Measurements from ENCODE around the gene DLX2.
A peak's percentile ranks its signal among the peaks of the same experiment; 100 is the strongest.

Gene DLX2

DNA sequence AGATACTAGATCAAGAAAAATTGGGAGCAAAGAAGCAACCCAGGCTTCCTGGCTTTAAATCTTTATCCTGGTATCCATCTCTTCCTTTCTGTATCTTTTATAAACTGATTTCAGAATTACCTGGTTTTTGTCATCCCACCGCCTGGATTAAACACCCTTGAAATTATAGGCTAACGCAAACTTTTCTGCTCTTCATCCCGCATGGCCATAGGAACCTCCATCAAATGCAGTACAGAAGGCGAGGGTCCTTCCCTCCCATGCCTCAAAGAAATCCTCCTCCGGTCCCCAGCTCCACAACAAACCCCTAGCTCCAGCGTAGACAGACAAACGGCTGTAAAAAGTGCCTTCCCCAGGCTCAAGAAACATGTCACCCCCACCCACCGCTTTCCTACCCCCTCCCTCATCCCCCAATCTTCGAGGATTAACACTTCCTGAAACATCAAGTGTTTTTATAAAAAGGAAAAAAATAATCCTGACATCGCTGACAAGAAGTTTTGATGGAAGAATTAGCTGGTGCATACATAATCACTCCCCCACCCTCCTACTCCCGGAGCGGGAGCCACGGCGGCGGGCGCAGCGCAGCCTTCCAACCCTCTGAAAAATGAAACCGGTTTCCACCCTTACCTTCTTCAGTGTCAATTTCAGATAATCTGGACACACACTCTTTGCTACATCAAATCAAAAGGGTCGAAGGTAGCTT lies 9.8 kb downstream of the DLX2 start:
- DNase-seq = no peak

DNA sequence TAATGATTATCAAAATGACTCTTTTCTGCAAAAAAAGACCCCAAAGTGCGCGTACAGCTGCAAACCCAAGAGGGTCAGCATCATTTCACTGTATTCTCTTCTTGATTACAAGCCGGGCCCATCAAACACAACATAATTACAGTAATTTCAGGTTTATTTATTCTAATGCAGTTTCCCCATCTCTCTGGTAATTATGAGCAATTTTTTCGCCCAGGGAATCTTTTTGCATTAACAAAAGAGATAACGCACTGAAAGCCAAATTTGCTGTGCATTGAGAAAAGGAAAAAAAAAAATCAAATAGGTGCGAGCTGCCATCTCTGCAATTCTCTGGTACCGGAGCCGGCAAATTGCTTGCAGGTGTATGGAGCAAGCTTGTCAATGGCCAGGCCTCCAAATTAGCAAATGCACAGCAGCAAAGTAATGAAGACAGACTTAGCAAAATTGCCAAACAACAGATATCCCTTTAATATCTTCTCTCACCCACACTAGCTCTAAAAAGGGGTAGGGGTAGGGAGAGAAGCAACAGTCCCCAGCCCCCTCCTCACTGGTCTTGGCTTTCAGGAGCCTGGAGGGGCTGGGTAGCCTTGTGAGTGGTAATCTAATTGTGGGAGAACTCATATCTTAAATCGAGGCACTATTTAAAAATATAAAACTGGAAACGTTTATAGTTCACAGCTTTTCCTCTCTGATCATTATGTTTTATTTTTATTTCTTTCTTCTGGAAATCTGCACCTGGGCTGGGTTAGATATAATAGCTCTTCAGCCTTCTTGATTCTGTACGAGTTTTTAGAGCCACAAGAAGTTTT lies 10.7 kb downstream of the DLX2 start:
- no peak for DNase-seq

DNA sequence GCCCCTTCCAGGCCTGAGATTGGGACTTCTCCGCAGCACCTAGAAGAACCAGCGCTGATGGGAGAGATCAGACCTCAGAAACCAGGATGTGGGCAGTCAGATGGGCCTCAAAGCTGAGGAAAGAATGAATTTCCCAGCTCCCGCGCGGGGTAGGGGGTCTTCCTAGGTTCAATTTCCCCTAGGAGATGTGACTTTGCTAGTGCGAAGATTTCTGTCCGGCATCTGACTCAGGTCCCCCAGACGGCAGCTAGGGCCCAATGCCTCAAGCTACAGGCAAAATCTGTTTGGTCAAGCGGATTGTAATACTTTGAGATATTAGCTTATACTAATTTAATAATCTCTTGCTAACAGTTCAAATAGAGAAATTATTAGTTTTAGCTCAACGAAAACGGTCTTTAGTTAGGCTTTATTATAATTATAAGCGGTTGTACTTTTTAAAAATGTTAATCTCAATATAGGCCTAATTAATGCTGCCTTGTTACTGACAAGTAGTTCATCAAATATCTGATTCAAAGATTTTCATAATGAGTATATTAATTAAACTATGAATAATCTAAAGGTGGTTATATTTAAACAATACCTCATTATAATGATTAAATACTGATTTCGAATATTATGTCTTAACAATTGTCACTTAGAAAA lies 11.6 kb downstream of the DLX2 start:
- no peak for DNase-seq

DNA sequence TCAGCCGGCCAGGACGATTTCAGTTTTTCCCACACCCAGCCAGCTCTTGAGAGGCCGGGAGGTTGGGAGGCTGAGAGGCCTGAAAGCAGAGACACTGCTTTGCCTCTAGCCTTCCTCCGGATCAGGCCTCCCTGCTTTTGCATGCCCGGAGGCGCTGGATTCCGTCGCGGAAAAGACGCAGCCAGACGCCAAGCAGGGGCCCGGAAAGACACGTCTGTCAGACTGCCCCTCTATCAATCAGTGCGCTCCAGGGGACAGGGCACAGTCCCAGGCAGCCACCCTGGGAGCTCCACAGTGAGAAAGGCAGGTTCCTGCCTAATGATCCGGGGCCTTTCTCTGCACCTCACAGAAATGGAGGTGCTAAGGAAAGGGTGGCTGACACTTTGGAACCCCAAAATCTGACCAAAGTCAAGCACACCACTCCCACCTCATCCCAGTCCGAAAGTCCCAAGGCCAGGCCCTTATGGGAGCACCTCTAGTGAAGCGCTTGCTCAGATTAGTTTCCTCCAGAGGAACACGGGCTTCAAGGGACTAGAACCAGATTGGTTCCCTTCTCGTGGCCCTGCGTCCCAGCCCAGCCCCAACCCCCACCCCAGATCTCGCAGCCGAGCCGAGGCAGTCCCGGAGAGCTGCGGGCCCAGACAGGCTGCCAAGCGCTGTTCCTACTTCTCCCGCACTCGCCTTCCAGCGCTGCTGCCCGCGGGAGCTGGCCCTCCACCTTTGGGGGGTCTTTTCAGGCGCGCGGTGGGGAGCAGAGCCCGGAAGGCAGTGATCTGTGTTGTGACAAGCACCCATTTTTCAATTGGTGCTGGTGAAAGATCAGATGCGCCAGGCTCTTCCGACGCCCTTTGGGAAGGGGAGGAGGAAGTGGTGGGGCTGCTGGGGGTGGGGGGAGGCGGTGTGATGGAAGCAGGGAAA lies 12.4 kb downstream of the DLX2 start:
- no peak for DNase-seq

DNA sequence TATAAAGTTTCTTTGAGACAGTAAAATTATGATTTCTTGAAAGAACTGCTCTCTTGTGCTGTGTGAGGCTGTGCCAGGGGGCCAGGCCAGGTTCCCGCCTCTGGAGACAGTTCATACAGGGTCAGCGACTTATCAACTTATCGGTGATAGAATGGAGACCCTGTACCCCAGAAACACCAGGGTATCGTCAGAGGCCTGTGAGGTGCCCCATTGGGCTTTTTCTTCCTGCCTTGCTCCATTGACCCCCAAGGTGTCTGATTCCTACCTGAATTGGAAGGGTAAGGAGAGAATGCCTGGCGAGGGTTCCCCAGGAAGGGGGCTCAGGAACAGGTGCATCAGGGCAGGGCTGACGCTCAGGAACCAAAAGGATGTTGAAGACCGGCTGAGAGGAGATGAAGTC lies 13.1 kb downstream of the DLX2 start:
- no peak for DNase-seq

DNA sequence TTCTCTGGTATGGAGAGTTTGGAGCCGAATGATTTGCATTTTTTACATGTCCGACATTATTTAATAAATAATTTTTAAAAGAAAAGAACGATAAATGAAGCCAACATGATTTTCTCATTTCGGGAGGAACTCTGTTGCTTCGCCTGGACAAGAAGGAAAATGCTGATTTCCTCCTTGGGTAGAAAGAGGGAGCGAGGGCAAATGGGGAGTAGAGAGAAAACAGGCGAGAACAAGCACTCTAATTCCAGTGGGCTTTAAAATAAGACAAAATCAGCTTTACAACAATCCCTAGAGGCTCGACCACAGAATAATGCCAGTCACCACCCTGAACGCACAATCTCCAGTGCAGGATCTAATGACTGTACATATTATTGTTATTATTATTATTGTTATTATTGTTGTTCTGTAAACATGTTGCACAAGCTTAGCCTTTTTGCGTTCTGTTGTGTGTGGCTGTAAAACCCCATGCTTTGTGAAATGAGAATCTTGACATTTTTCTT lies 13.6 kb downstream of the DLX2 start:
- DNase-seq = no peak

DNA sequence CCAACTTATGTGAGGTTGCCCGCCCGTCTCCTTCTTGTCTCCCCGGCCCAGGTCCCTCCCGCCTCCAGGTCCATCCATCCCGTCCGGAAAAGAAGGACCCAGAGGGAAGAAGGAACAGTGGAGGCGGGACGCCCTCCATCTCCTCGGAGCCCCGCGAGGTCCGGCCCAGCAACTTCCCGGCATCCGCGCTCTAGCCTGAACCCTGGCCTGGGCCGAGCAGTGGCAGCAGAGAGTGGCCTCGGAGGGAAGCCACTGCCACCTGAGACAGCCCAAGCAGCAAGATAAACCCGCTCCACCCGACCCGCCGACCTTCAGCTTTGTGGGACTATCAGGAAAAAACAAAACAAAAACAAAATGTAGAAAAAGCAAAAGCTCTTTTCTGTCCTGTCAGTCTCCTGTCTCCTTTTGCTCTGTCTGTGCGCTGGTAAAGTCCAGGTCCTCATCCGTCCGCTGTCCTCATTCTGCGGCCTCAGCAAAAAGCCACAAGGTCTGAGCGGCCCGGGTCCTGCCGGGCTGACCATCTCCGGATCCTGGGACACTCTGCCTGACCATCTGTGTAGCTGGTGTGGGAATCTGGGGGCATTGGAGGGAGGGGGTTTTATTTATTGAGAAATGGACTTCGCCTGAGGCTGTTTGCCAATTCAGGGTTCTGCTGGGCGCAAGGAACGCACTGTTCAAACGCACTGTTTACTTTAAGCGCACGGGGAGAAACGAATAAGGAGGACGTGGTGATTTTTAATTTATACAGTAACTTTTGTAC lies 14.3 kb downstream of the DLX2 start:
- DNase-seq = no peak

DNA sequence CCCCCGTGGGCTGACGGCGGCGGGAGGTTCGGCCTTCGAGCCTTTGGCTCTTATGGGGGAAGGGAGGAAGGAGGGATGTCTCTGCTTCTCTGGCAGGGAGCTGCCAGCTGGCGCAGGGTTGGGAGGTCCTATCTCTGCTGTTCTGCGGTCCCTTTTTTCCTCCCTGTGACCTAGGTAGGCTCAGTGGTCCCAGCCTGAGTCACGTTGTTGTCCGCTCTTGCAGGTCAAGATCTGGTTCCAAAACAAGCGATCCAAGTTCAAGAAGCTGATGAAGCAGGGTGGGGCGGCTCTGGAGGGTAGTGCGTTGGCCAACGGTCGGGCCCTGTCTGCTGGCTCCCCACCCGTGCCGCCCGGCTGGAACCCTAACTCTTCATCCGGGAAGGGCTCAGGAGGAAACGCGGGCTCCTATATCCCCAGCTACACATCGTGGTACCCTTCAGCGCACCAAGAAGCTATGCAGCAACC lies 14.9 kb downstream of the DLX2 start:
- no peak for DNase-seq

DNA sequence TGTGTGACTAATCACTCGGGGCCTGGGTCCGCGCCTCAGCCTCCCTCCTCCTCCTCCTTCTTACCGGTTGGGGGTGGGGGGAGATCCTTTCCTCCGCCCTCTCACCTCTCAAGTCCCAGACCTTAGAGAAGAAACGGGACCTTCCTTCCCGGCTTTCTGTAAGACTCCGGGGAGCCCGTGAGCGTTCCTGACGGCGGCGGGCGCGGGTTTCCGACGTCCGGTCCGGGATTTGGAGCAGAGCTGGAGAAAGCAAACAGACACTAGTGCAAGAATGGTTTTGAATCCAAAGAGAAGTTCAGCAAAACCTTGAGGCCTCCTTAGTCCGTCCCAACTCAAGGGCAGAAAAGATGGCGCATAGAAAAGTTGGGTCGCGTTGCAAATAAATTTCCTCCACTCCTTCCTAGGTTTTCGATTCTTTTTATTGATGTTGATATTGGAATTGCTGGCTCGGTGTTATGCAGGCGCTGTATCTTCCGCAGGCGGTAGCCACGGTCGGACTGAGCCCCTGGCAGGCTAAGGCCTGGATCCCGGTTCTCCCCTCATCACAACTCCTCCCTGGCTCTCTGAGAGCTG lies 15.4 kb downstream of the DLX2 start:
- no peak for DNase-seq

DNA sequence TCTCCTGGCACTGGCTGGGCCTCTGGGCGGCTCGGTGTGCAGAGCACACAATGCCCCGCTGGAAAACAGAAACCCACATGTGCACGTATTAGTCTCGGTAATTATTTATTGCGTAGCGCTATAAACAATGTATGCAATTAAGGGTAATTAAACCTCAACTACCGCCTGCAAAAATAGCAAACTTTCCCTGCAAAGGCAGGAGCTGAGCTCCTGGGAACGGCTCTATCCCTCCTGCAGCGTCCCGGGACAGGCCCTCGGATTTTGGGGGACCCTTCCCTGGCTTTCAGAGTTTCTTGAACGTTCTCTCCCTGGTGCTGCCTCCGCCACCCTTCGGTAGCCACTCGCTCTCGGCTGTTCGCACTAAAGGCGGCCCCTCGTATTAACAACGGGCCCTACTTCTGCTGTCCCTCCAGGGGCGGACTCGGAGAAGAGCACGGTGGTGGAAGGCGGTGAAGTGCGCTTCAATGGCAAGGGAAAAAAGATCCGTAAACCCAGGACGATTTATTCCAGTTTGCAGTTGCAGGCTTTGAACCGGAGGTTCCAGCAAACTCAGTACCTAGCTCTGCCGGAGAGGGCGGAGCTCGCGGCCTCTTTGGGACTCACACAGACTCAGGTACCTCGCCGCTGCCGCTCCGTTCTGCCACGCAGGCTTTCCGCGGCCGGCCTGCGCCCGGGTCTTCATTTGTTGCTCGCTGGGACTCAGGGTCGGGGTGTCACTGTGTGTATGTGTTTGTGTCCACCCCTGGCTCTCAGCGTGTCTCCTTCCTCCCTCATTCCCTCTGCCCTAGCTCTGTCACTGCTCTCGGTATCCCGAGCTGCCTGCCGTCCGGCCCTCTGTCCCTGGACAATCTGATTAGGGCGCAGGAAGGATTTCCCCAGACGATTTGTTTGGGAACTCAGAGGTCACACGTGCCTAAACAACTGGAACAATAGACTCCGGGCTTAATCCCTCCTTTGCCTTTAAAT lies 16.2 kb downstream of the DLX2 start:
- no peak for DNase-seq

DNA sequence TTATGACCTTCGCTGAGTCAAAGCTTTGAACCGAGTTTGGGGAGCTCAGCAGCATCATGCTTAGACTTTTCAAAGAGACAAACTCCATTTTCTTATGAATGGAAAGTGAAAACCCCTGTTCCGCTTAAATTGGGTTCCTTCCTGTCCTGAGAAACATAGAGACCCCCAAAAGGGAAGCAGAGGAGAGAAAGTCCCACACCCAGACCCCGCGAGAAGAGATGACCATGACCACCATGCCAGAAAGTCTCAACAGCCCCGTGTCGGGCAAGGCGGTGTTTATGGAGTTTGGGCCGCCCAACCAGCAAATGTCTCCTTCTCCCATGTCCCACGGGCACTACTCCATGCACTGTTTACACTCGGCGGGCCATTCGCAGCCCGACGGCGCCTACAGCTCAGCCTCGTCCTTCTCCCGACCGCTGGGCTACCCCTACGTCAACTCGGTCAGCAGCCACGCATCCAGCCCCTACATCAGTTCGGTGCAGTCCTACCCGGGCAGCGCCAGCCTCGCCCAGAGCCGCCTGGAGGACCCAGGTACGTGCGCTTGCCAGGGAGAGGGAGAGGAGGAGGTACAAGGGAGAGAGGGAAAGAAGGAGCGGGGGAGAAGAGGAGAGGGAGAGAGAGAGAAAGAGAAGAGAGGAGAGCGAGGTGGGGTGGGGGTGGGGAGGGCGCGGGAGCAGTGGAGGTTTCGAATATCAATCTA lies 17.1 kb downstream of the DLX2 start, which contains the start of gene DLX1:
TSS of gene DLX1 (plus strand) at position 48 of the 700 bp plus-strand sequence. CDS start at position 219, 171 bp downstream.
- DNase-seq = no peak

DNA sequence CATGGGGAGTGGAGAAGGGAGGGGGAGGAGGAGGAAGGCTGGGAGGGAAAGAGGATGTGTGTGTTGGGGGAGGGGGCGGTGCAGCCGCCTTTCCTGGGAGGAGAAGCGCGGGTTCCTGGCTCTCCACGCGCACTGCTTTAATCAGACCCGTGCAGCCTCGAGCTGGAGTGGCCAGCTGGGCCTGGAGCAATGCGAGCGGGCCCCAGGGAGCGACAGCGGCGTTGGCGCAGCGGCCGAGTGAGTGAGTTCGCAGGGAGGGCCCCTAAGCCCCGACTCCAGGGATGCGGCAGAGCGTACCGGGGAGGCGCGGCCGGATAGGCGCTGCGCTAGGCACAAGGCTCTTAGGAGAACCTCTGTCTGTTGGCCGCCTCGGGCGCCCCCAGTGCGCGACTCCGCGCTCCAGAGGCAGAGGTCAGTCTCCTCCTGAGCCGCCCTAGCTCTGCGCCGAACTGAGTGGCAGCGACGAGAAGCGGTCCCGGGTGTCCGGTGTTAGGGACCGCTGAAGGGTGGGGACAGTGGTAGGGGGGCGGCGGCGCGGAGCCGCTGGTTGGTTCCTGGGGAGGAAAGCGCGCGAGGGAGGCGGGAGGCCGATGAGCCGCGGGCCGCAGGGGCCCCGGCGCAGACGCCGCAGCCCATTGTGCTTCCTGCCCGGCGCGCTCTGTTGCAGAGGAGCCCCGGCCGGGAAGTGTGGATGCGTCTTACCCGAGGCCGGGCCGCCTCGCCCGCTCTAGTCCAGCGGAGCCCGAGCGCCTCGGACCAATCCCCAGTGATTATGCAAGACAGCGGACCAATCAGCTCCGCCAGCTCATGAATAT lies 17.8 kb downstream of the DLX2 start:
- DNase-seq = peak; percentile 97

DNA sequence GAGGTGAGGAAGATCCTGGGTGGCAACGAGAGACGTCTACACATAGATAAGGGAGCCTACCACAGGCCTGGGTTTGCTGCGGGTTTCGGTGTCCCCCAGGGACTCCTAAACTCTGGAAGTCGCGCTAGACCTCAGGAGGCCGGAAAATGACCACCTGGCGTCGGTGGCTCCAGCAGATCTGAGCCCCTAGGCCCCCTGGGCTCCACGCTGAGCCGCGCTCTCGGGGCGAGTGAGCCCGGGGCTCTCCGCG lies 18.4 kb downstream of the DLX2 start:
- DNase-seq = no peak

DNA sequence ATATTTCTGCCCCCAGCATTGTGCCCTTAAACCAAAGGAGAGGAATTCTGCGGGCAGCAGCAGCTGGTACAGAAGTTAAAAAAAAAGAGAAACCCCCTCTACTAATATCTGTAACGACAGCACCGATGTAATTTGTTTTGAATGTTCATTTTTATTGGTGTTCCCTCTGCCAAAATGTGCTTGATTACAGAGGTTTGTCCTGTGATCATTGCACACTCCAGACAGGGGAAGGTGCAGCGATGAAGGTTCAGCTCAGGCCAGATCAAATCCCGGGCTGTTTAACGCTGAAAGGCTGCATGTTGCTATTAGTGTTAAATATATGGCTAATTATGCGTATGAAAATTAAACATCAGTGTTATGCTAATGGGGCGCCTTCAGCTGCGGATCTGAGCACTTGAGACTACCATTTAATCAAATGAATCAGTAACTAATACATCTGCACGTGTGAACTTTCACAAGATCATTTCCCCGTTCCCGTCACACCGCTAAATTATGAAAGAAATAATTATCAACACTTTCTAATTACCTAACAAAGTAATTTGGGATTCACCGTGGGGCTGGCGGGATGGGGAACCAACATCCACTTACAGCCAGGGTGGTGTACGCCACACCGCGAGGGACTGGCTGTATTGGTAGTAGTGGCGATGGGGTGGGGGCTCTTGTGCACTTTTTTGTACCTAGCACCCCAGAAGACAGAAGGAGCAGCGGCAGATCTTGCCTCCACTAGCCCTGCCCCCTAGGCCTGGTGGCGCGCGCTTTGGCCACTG lies 18.9 kb downstream of the DLX2 start:
- DNase-seq = no peak

DNA sequence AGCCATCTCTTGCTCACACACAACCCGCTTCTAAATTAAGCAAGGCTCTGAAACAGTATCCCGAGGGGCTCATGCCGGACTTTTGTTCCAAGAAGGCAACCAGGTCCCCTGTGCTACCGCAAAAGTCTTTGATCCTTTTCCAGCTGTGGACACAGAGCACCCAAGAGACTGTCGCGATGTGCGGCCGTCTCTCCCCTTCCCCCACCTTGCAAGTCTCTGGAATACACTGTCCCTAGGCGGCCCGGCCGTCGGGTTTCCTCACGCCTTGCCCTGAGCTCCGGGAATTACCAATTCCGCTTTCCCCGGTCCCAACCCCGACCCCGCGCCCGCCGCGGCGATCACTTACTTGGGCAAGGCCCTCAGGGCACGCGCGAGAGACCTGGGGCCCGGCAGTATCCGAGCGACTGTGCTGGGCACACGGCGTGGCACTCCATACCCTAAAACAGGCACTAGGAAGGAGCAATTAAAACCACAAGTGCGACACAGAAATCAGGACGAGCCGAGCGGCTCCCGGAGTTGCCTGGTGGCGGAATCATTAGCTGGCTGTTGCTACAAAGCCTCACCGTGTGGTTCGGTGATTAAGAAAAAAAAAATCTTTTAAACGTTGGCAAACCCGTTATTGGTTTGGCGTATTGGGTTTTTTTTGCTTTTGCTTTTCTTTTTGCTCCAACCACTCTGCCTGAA lies 19.6 kb downstream of the DLX2 start:
- no peak for DNase-seq

DNA sequence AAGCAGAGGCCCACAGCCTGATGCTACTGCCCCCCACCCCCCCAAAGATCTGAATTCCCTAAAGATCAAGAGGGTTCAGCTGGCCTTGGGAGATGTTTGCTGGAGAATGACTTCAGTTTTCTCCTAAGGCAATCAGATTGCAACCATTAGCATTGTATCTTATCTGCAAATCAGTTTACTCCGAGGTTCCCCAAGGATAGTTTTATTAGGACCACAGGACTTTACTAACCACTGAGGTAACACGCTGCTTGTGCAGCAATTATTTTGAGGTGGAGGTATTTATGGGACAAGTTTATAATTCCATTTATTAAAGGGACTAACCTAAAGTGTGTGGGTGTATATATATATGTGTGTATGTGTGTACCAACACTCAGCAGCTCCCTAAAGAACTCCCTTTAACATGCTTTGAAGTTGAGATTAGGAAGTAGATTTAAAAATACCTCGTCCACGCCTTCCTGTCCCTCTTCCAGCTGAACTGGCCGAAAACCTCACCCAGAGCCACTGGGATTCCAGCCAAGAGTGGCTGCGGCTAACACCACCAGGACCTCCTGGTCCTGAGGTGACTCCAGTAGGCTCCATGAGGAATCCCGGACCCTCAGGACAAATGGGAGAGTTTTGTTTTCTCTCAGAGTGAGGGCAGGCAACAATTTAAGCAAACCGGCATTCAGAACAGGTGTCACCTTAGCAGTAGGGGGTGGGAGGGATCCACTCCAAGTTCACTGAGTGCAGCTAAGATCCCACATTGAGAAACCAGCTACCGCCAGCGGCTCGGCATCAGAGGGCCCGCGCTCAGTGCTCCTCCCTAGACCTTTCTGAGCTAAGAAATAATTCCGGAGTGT lies 20.4 kb downstream of the DLX2 start:
- no peak for DNase-seq

Measured in fibroblast of skin of right quadriceps (primary cell).